Smooth muscle cell (in vitro differentiated cells): ENCODE measurements around the gene HES7. TPM values are rescaled to one million over a fixed set of nuclear protein-coding genes. Genes with fewer than 3 reads are reported as not detected.

Source experiments
- DNase-seq: peaks from one replicate; lab custom pipeline; 2025; ENCODE audit not compliant: unreplicated experiment; lab: John Stamatoyannopoulos, UW
- H2AFZ ChIP-seq: fragments of 200-600 bp; sonication (generic); 2 replicates; pipeline ENCODE4 v1.6.0; 2016; ENCODE audit warnings: antibody characterized with exemption, low read depth, mild to moderate bottlenecking
- H3F3A ChIP-seq: fragments of 200-600 bp; sonication (generic); 2 replicates; pipeline ENCODE4 v1.6.0; 2017; ENCODE audit warnings: antibody characterized with exemption, low read depth
- H3K27ac ChIP-seq: fragments of 200-600 bp; sonication (generic); 2 replicates; pipeline ENCODE4 v1.5.1; 2016; ENCODE audit warnings: low read depth, mild to moderate bottlenecking
- H3K27me3 ChIP-seq: fragments of 200-600 bp; sonication (generic); 2 replicates; pipeline ENCODE4 v1.6.1; 2016; ENCODE audit warnings: low read depth, mild to moderate bottlenecking
- H3K36me3 ChIP-seq: fragments of 200-600 bp; sonication (generic); 2 replicates; pipeline ENCODE4 v1.5.1; 2016; ENCODE audit warnings: low read depth
- H3K4me1 ChIP-seq: fragments of 200-600 bp; sonication (generic); 2 replicates; pipeline ENCODE4 v1.5.1; 2016; ENCODE audit warnings: low read depth
- H3K4me2 ChIP-seq: fragments of 200-600 bp; sonication (generic); 2 replicates; pipeline ENCODE4 v1.6.0; 2016; ENCODE audit warnings: mild to moderate bottlenecking
- H3K4me3 ChIP-seq: fragments of 200-600 bp; sonication (generic); 2 replicates; pipeline ENCODE4 v1.5.1; 2016; ENCODE audit warnings: mild to moderate bottlenecking
- H3K79me2 ChIP-seq: fragments of 200-600 bp; sonication (generic); 2 replicates; pipeline ENCODE4 v1.6.0; 2016; ENCODE audit warnings: low read depth, mild to moderate bottlenecking
- H3K9ac ChIP-seq: fragments of 200-600 bp; sonication (generic); 2 replicates; pipeline ENCODE4 v1.6.0; 2016; ENCODE audit warnings: low read depth
- H3K9me3 ChIP-seq: fragments of 200-600 bp; sonication (generic); replicated peaks from 2 replicates; pipeline ENCODE4 v1.5.1; 2016; ENCODE audit warnings: low read depth
- H4K20me1 ChIP-seq: fragments of 200-600 bp; sonication (generic); 2 replicates; pipeline ENCODE4 v1.6.0; 2016; ENCODE audit warnings: low read depth
- CTCF ChIP-seq: fragments of 200-600 bp; sonication (generic); IDR thresholded peaks from 2 replicates; pipeline ENCODE4 v1.5.1; 2017; ENCODE audit warnings: borderline replicate concordance, mild to moderate bottlenecking, antibody characterized with exemption; ENCODE audit not compliant: insufficient read depth, poor library complexity, severe bottlenecking
- WGBS: methylation state at CpG from one replicate; pipeline ENCODE4 v1.1.7; 2016; ENCODE audit warnings: low lambda C conversion rate; 5-methylcytosine and 5-hydroxymethylcytosine counted together
- polyA plus RNA-seq: library from polyadenylated mRNA; unstranded; fragments of >200 nt; fragmentation: Nextera tagmentation; extraction: Ambion mirVana; gene quantifications from 2 replicates; pipeline ENCODE4 v1.2.1, GENCODE V29; 2016
- total RNA-seq: library from RNA; depleted of rRNA; stranded (reverse); fragments of >200 nt; gene quantifications from 2 replicates; pipeline ENCODE4 v1.2.3, GENCODE V29; 2014

Gene HES7
- total and polyA plus RNA-seq, 2 experiments from 2014 or later, result not detected

- H3K27ac ChIP-seq, result no peak overlapping the region
- H3K79me2 ChIP-seq, result no peaks in the 10 kb centered on the region
- H3K4me3 ChIP-seq, result no peak overlapping the region
- no peaks in the 10 kb centered on the region for H3K36me3 ChIP-seq
- no peak overlapping the region for H2AFZ ChIP-seq
- no peaks in the 10 kb centered on the region for H4K20me1 ChIP-seq
- no peaks in the 10 kb centered on the region for H3K9me3 ChIP-seq
- DNase-seq, result no peak
- H3K4me1 ChIP-seq, result no peaks in the 10 kb centered on the region
- H3K27me3 ChIP-seq, result no peaks in the 10 kb centered on the region
- H3K9ac ChIP-seq, result no peak overlapping the region
- H3F3A ChIP-seq, result peaks cover 19% of the 10 kb centered on the region
- H3K4me2 ChIP-seq, result no peak overlapping the region
- 93% methylated on average over 4 of the region's 4 CpGs for WGBS
- TF ChIP-seq CTCF, result no peak
Observed at GRCh38 chr17:8103549-8103948, 20.4 kb downstream of the HES7 start.

- Histone ChIP-seq H3K4me2 (no peak overlapping the region), H3K9me3 (no peaks in the 10 kb centered on the region), H4K20me1 (no peaks in the 10 kb centered on the region), H3F3A (peaks cover 18% of the 10 kb centered on the region), H3K27me3 (no peaks in the 10 kb centered on the region), H3K27ac (no peak overlapping the region), H3K36me3 (no peaks in the 10 kb centered on the region), H3K4me1 (no peaks in the 10 kb centered on the region), H3K4me3 (no peak overlapping the region), H3K9ac (no peak overlapping the region), H3K79me2 (no peaks in the 10 kb centered on the region), H2AFZ (no peak overlapping the region)
- no peak for DNase-seq
- TF ChIP-seq CTCF, result no peak
- 84% methylated on average over 6 of the region's 6 CpGs for WGBS
Observed at GRCh38 chr17:8101721-8102120, 22.2 kb downstream of the HES7 start.

GRCh38 chr17:8100763-8101162 is 23.1 kb downstream of the HES7 start:
- H3K27ac ChIP-seq, result no peak overlapping the region
- H3K4me1 ChIP-seq, result no peaks in the 10 kb centered on the region
- no peak overlapping the region for H3K4me2 ChIP-seq
- H3K79me2 ChIP-seq, result no peaks in the 10 kb centered on the region
- H3F3A ChIP-seq, result peaks cover 8% of the 10 kb centered on the region
- H3K4me3 ChIP-seq, result no peak overlapping the region
- no peaks in the 10 kb centered on the region for H3K36me3 ChIP-seq
- no peaks in the 10 kb centered on the region for H3K9me3 ChIP-seq
- TF ChIP-seq CTCF, result no peak
- no peaks in the 10 kb centered on the region for H4K20me1 ChIP-seq
- 90% methylated on average over 2 of the region's 2 CpGs for WGBS
- no peaks in the 10 kb centered on the region for H3K27me3 ChIP-seq
- no peak overlapping the region for H3K9ac ChIP-seq
- no peak overlapping the region for H2AFZ ChIP-seq
- no peak for DNase-seq

GRCh38 chr17:8100111-8100510 is 23.8 kb downstream of the HES7 start:
- DNase-seq, result no peak
- Histone ChIP-seq H2AFZ (no peak overlapping the region), H3K9ac (no peak overlapping the region), H3K4me2 (no peak overlapping the region), H4K20me1 (no peaks in the 10 kb centered on the region), H3K4me3 (no peak overlapping the region), H3K79me2 (no peaks in the 10 kb centered on the region), H3K27ac (no peak overlapping the region), H3K36me3 (no peaks in the 10 kb centered on the region), H3K27me3 (no peaks in the 10 kb centered on the region), H3F3A (peaks cover 1% of the 10 kb centered on the region), H3K4me1 (no peaks in the 10 kb centered on the region), H3K9me3 (no peaks in the 10 kb centered on the region)
- no peak for TF ChIP-seq CTCF
- 70% methylated on average over 1 of the region's 2 CpGs for WGBS
